C4-2B (cell line): ENCODE measurements around the gene ANKRD35.

ENCODE experiments used
- H3K27ac ChIP-seq: fragments of 450-650 bp; 2 replicates; pipeline ENCODE4 v1.5.1; 2017
- CTCF ChIP-seq: fragments of 450-650 bp; conservative IDR thresholded peaks from 2 replicates; pipeline ENCODE4 v1.5.1; 2017; ENCODE audit warnings: mild to moderate bottlenecking
- ZFX ChIP-seq: fragments of 450-650 bp; IDR thresholded peaks from 2 replicates; pipeline ENCODE4 v1.6.1; 2017

ANKRD35 gene

GRCh38 chr1:145863282-145864018, 22.2 kb downstream of the ANKRD35 start:
- no peak for TF ChIP-seq ZFX
- no peak for TF ChIP-seq CTCF
- H3K27ac ChIP-seq = no peak overlapping the region

- peak overlapping the region; percentile 71 for H3K27ac ChIP-seq
- TF ChIP-seq CTCF = no peak; the same call in 1 of the 2 replicates
- no peak for TF ChIP-seq ZFX
Measured at GRCh38 chr1:145859491-145860023, 26.1 kb downstream of the ANKRD35 start.

- H3K27ac ChIP-seq = peak within 1 kb of the TSS; percentile 71
- TF ChIP-seq ZFX (no peak), CTCF (no peak)
Measured at GRCh38 chr1:145858901-145859490, 26.7 kb downstream of the ANKRD35 start, which contains the start of gene PIAS3. Gene PIAS3, minus strand, starts transcription at chr1:145859081. Its CDS starts 91 bp downstream, at chr1:145858990.

- peak overlapping the region; percentile 71 for H3K27ac ChIP-seq
- TF ChIP-seq ZFX = no peak
- no peak for TF ChIP-seq CTCF
Measured at GRCh38 chr1:145858238-145858900, 27.3 kb downstream of the ANKRD35 start.

- no peak overlapping the region for H3K27ac ChIP-seq
- TF ChIP-seq CTCF (no peak), ZFX (no peak)
Measured at GRCh38 chr1:145857170-145857569, 28.5 kb downstream of the ANKRD35 start.

GRCh38 chr1:145855426-145855948, 30.2 kb downstream of the ANKRD35 start:
- no peak overlapping the region for H3K27ac ChIP-seq
- no peak for TF ChIP-seq CTCF
- TF ChIP-seq ZFX = no peak
